Spinal cord (tissue), 10 donors: ENCODE results near the gene CPXCR1. TPM values are rescaled to one million over a fixed set of nuclear protein-coding genes. Genes with fewer than 3 reads are reported as not detected.
"Not testable (repeated sequence)": the region's sequence is repeated elsewhere in the genome, so short reads cannot be mapped to it uniquely, and the experiment has no call there.

ENCODE experiments used
- DNase-seq, 6 donors: peaks; one replicate each; pipeline versions ENCODE4 v3.0.0 to v3.0.0-alpha.2; 2013 to 2015; ENCODE audit warnings: low spot score in 6 of 6, low read depth in 4 of 6
- H3K27ac ChIP-seq: one replicate; pipeline ENCODE4 v1.5.1; 2013; ENCODE audit warnings: low read depth, low read length, control low read depth
- H3K27me3 ChIP-seq: one replicate; pipeline ENCODE4 v1.6.1; 2013; ENCODE audit warnings: low read length; ENCODE audit not compliant: control insufficient read depth, insufficient read depth
- H3K36me3 ChIP-seq: one replicate; pipeline ENCODE4 v1.6.1; 2013; ENCODE audit warnings: low read length; ENCODE audit not compliant: control insufficient read depth, insufficient read depth
- H3K4me1 ChIP-seq: one replicate; pipeline ENCODE4 v1.6.1; 2013; ENCODE audit warnings: low read length; ENCODE audit not compliant: control insufficient read depth, insufficient read depth
- H3K4me3 ChIP-seq: one replicate; pipeline ENCODE4 v1.5.1; 2013; ENCODE audit warnings: low read depth, low read length, control low read depth
- H3K9me3 ChIP-seq: one replicate; pipeline ENCODE4 v1.6.1; 2013; ENCODE audit warnings: low read length; ENCODE audit not compliant: control insufficient read depth, insufficient read depth
- WGBS: methylation state at CpG from one replicate; pipeline ENCODE4 v1.1.5; 2013; ENCODE audit warnings: missing lambda C conversion rate; ENCODE audit not compliant: insufficient coverage; 5-methylcytosine and 5-hydroxymethylcytosine counted together
- long read RNA-seq, 4 donors: transcript quantifications; one replicate each; lab custom pipeline, GENCODE V29; 2026
- polyA plus RNA-seq, 2 donors: library from polyadenylated mRNA; unstranded; fragments of 120-200 nt; gene quantifications; one replicate each; pipeline ENCODE4 v1.2.1, GENCODE V29; 2013; ENCODE audit not compliant: insufficient read length in 2 of 2
- total RNA-seq, 2 donors: library from RNA; depleted of rRNA in 1 of 2; stranded (reverse); fragments of 120-200 nt in 1 of 2; fragments of >200 nt in 1 of 2; gene quantifications; one replicate each; pipeline versions ENCODE4 v1.2.3 to v1.2.4, GENCODE V29; 2013 to 2014
- donor health status: healthy.

The CPXCR1 gene
- not detected for total RNA-seq
- polyA plus RNA-seq = not detected
- long read RNA-seq, donor 1 = 0 reads
- long read RNA-seq, donor 2 = 0 reads
- long read RNA-seq, donor 3 = 0 reads
- long read RNA-seq, donor 4 = 0 reads

GRCh38 chrX:88746925-88747324 is at the start of gene CPXCR1:
Gene CPXCR1 (plus strand): TSS chrX:88747225. CDS start chrX:88753415, 6,190 bp downstream.
- Histone ChIP-seq H3K36me3 (no peaks in the 10 kb centered on the region), H3K4me3 (no peak within 1 kb of the TSS), H3K27me3 (no peaks in the 10 kb centered on the region), H3K27ac (no peak within 1 kb of the TSS), H3K4me1 (no peaks in the 10 kb centered on the region), H3K9me3 (no peaks in the 10 kb centered on the region)
- WGBS = 81% methylated on average over 2 of the region's 3 CpGs
- no peak for DNase-seq

- Histone ChIP-seq H3K27ac (no peak overlapping the region), H3K4me3 (no peak overlapping the region), H3K27me3 (no peaks in the 10 kb centered on the region), H3K4me1 (no peaks in the 10 kb centered on the region), H3K36me3 (no peaks in the 10 kb centered on the region), H3K9me3 (no peaks in the 10 kb centered on the region)
- 72% methylated on average over 4 of the region's 4 CpGs for WGBS
- no peak for DNase-seq
These were observed 11.2 kb upstream of the CPXCR1 start for GRCh38 chrX:88735835-88736234.

GRCh38 chrX:88746215-88746614 is 810 bp upstream of the CPXCR1 start:
- H3K27me3 ChIP-seq, H3K9me3 ChIP-seq, H3K27ac ChIP-seq, DNase-seq, H3K4me3 ChIP-seq, H3K4me1 ChIP-seq, H3K36me3 ChIP-seq: not testable (repeated sequence)
- WGBS = 93% methylated on average over 11 of the region's 11 CpGs

GRCh38 chrX:88752339-88752738 is 5.3 kb downstream of the CPXCR1 start:
- not testable (repeated sequence) for H3K27ac ChIP-seq, H3K27me3 ChIP-seq, H3K4me3 ChIP-seq, H3K9me3 ChIP-seq, DNase-seq, H3K36me3 ChIP-seq, H3K4me1 ChIP-seq
- 90% methylated on average over 3 of the region's 5 CpGs for WGBS

- no peak overlapping the region for H3K4me3 ChIP-seq
- WGBS = 34% methylated on average over 2 of the region's 4 CpGs
- H3K4me1 ChIP-seq = no peaks in the 10 kb centered on the region
- no peaks in the 10 kb centered on the region for H3K27me3 ChIP-seq
- H3K9me3 ChIP-seq = no peaks in the 10 kb centered on the region
- no peak for DNase-seq
- no peak overlapping the region for H3K27ac ChIP-seq
- H3K36me3 ChIP-seq = no peaks in the 10 kb centered on the region
These were observed 42.8 kb downstream of the CPXCR1 start for GRCh38 chrX:88789825-88790224.
